Lower leg skin (tissue), 3 donors: ENCODE data around the gene TRIM37.

Experiments used
- POLR2A ChIP-seq, 2 donors: fragments of 450-650 bp; IDR thresholded peaks; one replicate each; pipeline ENCODE4 v1.6.1; 2016 to 2017; ENCODE audit warnings: antibody characterized with exemption in 2 of 2, mild to moderate bottlenecking in 1 of 2, moderate library complexity in 1 of 2
- TF ChIP-seq, protein P1 (sequence below), 3 donors: fragments of 450-650 bp; IDR thresholded peaks; one replicate each; pipeline ENCODE4 v1.5.1; 2016; ENCODE audit warnings: antibody characterized with exemption in 3 of 3, mild to moderate bottlenecking in 3 of 3, moderate library complexity in 2 of 3

DNA sequence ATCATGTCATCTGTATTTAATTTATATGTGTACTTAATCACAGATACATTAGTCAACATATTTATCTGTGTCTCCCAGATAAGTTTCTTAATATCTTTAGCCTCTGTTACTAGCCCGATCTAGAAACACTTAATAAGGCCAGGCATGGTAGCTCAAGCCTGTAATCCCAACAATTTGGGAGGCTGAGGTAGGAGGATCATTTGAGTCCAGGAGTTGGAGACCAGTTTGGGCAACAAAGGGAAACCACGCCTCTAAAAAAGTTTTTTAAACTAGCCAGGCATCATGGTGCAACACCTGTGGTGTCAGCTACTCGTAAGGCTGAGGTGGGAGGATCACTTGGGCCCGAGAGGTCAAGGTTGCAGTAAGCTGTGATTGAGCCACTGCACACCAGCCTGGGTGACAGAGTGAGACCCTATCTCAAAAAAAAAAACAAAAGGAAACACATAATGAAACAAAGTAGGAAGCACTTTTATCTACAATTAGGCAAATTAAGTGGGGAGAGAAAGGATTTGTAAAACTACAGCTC lies 39.0 kb upstream of the TRIM37 start:
- TF ChIP-seq, protein P1, sequence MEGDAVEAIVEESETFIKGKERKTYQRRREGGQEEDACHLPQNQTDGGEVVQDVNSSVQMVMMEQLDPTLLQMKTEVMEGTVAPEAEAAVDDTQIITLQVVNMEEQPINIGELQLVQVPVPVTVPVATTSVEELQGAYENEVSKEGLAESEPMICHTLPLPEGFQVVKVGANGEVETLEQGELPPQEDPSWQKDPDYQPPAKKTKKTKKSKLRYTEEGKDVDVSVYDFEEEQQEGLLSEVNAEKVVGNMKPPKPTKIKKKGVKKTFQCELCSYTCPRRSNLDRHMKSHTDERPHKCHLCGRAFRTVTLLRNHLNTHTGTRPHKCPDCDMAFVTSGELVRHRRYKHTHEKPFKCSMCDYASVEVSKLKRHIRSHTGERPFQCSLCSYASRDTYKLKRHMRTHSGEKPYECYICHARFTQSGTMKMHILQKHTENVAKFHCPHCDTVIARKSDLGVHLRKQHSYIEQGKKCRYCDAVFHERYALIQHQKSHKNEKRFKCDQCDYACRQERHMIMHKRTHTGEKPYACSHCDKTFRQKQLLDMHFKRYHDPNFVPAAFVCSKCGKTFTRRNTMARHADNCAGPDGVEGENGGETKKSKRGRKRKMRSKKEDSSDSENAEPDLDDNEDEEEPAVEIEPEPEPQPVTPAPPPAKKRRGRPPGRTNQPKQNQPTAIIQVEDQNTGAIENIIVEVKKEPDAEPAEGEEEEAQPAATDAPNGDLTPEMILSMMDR (IDR thresholded peaks at IDR 0.05): no peak
- no peak for TF ChIP-seq POLR2A (IDR thresholded peaks at IDR 0.05)
